AG09319 (cell line): ENCODE data around the gene PERM1.

Experiments
- DNase-seq: peaks from one replicate; pipeline ENCODE4 v3.0.0-alpha.2; 2010; ENCODE audit warnings: low read depth; ENCODE audit errors: extremely low read depth
- TF ChIP-seq, protein P1 (sequence below): IDR thresholded peaks from 2 replicates; pipeline ENCODE4 v1.5.1; 2011; ENCODE audit warnings: low read depth, mild to moderate bottlenecking, inconsistent platforms, low read length, moderate library complexity

Gene PERM1

DNA sequence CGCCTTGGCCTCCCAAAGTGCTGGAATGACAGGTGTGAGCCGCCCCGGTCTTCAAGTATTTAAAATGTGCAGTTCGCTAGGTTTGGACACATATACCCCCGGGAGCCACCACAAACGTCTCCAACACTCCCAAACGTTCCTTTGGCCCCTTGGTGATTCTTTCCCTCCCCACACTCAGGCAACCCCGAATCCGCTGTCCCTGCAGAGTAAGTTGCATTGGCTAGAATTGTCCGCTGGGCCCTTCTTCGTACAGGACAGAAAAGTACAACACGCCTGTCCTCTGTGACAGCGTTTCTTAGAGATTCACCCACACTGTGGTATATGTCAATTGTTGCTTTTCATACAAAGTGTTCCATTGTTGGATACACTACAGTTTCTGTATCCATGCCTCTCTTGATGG lies 3.2 kb upstream of the PERM1 start:
- TF ChIP-seq, protein P1, sequence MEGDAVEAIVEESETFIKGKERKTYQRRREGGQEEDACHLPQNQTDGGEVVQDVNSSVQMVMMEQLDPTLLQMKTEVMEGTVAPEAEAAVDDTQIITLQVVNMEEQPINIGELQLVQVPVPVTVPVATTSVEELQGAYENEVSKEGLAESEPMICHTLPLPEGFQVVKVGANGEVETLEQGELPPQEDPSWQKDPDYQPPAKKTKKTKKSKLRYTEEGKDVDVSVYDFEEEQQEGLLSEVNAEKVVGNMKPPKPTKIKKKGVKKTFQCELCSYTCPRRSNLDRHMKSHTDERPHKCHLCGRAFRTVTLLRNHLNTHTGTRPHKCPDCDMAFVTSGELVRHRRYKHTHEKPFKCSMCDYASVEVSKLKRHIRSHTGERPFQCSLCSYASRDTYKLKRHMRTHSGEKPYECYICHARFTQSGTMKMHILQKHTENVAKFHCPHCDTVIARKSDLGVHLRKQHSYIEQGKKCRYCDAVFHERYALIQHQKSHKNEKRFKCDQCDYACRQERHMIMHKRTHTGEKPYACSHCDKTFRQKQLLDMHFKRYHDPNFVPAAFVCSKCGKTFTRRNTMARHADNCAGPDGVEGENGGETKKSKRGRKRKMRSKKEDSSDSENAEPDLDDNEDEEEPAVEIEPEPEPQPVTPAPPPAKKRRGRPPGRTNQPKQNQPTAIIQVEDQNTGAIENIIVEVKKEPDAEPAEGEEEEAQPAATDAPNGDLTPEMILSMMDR = no peak
- no peak for DNase-seq

DNA sequence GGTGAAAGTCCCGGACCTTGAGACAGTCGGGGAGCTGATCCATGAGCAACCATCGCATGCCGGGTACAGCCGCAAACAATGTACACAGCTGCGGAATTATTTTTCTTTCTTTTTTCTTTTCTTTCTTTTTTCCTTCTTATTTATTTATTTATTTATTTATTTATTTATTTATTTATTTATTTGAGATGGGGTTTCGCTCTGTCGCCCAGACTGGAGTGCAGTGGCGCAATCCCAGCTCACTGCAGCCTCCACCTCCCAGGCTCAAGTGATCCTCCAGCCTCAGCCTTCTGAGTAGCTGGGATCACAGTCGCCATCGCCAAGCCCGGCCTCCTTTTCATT lies 2.6 kb upstream of the PERM1 start:
- TF ChIP-seq, protein P1 = no peak
- no peak for DNase-seq

DNA sequence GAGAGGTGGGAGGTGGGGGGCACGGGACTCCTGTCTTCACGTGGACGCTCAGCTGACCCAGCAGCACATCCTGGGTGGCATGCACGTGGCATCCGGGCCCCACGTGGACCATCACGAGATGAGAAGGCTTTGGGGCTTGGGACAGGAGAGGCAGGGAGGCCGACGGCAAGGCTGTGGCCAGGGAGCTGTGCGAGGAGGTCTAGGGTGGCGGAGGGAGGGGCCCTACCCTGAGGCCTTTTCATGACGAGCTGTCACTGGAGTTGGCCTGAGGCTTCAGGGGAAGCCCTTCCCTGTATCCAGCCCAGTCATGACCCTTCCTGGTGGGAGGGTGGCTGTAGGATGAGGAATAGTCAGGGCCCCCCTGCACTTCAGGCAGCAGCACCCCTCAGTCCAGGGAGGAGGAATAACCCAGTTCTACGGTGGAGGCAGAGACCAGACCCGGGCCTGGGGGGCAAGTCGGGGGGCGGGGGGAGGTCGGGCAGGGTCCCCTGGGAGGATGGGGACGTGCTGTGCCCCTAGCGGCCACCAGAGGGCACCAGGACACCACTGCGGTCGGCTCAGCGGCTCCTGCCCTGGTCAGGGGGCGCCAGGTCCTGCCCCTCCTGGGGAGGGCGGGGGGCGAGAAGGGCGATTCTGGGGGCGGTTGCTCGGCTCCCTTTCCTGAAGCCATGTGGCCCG lies 2.0 kb upstream of the PERM1 start:
- TF ChIP-seq, protein P1 = peak; percentile 74
- DNase-seq = no peak

DNA sequence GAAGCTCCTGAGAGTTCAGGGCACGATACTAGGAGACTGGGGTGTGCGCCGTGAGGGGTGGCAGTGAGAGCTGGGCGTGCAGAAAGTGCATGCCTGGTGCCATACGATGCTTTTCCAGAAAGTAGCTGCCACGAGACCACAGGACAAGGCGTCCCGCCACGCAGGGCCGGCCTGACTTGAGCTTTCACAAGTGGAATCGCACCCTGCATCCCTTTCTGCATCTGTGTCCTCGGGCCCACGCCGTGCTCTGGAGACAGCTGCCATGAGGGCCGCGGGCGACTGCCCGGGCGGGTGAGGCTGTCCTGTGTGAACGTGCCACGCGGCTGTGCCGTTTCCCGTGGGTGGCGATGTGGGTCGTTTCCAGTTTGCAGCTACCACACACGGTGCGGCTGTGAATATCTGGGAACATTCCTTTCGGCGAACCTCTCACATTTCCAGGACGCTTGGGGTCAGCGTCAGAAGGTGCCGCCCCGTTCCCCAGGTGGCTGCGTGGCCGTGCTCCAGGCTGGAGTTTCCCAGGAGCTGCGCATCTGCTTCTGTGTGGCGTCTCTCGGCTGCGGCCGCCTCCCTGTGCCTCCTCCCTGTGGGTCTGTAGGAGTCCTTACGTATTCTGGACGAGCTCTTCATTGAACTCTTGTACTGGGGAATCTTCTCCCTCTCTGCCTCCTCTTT lies 1.0 kb upstream of the PERM1 start:
- DNase-seq = no peak
- TF ChIP-seq, protein P1 = no peak

DNA sequence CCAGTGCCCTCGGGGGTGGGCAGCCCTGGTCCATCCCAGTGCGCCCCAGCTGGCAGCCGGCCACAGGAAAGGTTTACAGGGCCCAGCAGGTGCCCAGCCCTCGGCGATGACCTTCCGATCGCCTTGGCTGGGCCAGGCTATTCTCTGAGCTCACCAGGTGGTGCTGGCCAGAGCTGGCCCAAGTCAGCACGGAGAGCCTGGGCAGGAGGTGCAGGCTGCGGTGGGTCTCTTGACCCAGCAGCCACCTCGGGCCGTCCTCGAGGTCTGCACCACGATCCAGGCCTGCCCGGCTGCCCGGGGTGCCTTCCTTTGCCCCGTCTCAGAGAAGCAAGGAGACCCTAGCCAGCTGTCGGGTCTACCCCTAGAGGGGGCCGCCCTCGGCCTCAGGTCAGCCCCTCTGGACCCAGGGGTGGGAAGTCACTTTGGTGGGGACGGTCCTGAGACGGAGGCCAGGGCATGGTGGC lies 370 bp downstream of the PERM1 start:
- TF ChIP-seq, protein P1 = no peak

DNA sequence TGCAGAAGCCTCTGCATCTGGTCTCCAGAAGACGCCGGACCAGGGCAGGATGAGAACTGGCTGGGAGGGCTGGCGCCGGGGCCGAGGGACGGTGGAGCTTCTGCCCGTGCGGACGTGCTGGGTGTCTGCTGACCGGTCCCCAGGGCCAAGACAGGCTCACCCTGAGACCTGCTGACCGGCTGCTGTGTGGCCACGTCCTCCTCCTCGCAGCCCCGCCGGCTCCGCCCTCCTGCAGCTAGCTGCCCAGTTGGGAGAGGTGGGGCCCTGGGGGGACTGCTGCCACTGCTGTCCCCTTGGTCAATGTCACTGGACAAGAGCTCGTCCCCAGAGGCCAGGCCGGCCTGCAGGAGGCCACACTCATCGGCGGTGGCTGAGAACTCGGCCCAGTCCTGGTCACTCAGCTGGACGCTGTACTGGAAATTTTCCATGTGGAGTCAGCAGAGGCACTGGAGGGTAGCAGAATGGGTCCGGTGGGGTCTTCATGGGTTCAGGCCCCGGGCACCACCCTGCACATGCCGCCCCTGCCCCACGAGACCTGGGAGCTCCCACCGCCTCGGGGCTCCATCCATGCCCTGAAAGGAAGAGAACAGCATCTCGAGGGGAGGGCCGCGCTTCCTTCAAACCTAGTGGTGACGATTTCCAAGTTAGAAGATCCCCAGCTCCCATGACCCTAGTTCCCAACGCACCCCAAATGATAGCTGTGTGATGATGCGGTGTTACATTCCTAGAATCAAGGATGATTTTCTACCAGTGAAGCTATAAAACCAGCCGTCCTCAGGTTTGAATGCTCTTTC lies 1.1 kb downstream of the PERM1 start:
- TF ChIP-seq, protein P1 = no peak

More for the DNA sequence above, 370 bp downstream of the PERM1 start:
- DNase-seq = no peak

DNA sequence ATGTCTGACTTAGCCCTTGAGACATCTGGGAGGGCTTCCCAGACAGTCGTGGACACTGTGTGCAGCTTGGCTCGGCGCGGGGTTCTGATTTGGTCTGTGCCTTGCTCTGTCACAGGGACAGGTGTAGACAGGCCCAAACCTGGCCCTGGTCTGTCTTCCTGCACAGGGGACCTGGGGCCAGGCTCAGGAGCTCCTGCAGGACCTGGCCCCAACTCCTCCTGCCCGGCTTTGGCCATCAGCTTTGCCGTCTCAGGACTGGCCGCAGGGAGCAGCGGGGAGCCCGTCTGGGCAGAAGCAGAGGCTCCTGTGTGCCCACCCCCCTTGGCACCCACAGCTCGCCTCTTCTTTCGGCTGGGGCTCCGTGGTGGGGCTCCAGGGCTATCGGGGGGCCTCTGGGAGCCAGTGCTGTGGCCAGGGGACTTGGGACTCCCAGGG lies 1.7 kb downstream of the PERM1 start:
- TF ChIP-seq, protein P1 = no peak
- no peak for DNase-seq

More for the DNA sequence above, 1.1 kb downstream of the PERM1 start:
- DNase-seq = no peak
